K562 (cell line): ENCODE data around the gene SCAP. TPM values are rescaled to one million over a fixed set of nuclear protein-coding genes. Genes with fewer than 3 reads are reported as not detected.

ENCODE experiments used
- ATAC-seq: fragments of 200-7000 bp; cut with Tn5 transposase; 3 replicates; pipeline ENCODE4 v1.9.1; 2020; ENCODE audit warnings: moderate library complexity
- BruUV-seq: library from RNA; stranded (reverse); fragments of 400-500 nt; replicated peaks from 2 replicates; lab custom pipeline; 2021; lab: Mats Ljungman, UMichigan
- CTCF ChIA-PET: fragments of 300-600 bp; formaldehyde crosslinking; extraction: SDS; loops from one replicate; lab custom pipeline; 2021; ENCODE audit warnings: low intra/inter-chr PET ratio; lab: Yijun Ruan, JAX
- POLR2A ChIA-PET: fragments of 300-600, 350-650 bp; sonication (Branson Sonifier 250); formaldehyde crosslinking; extraction: SDS; loops from one replicate; lab custom pipeline; 2021; ENCODE audit warnings: antibody characterized with exemption, inconsistent platforms; lab: Yijun Ruan, JAX
- DNase-seq, 4 experiments: peaks; one replicate each; pipeline versions ENCODE4 v3.0.0 to v3.0.0-alpha.2; 2011 to 2018; ENCODE audit warnings: low spot score in 3 of 4, mixed read lengths in 3 of 4; ENCODE audit errors: extremely low read depth in 1 of 4
- FAIRE-seq: peaks from 2 replicates; lab custom pipeline; 2011; peaks lifted over from hg19 to GRCh38; lab: Jason Lieb, UNC
- H2AFZ ChIP-seq: 2 replicates; pipeline ENCODE4 v1.6.0; 2011; ENCODE audit warnings: low read depth, low read length, control low read depth, inconsistent platforms
- H3K27ac ChIP-seq: fragments of 200-600 bp; 3 replicates; pipeline ENCODE4 v1.8.0; 2011; ENCODE audit warnings: low read depth, mild to moderate bottlenecking, control low read depth, inconsistent platforms, low read length, moderate library complexity, mixed read lengths; ENCODE audit errors: extremely low read depth
- H3K27me3 ChIP-seq, 2 experiments: fragments of 300-600 bp in 1 of 2; 2 replicates in 1 of 2; 3 replicates in 1 of 2; pipeline versions ENCODE4 v1.6.0 to v1.8.0; 2011; ENCODE audit warnings: inconsistent platforms in 2 of 2, low read length in 2 of 2, mild to moderate bottlenecking in 1 of 2, mixed read lengths in 1 of 2, moderate library complexity in 1 of 2; ENCODE audit not compliant: control insufficient read depth in 2 of 2, insufficient read depth in 2 of 2
- H3K36me3 ChIP-seq: fragments of 300-600 bp; 3 replicates; pipeline ENCODE4 v1.8.0; 2011; ENCODE audit warnings: mild to moderate bottlenecking, low read length, inconsistent platforms; ENCODE audit not compliant: control insufficient read depth, insufficient read depth
- H3K4me1 ChIP-seq, 2 experiments: fragments of 200-600 bp in 1 of 2; replicated peaks in 1 of 2; 2 replicates in 1 of 2; 3 replicates in 1 of 2; pipeline versions ENCODE4 v1.5.1 to v1.8.0; 2011; ENCODE audit warnings: inconsistent platforms in 2 of 2, low read length in 2 of 2, mild to moderate bottlenecking in 1 of 2, mixed read lengths in 1 of 2, moderate library complexity in 1 of 2; ENCODE audit not compliant: control insufficient read depth in 2 of 2, insufficient read depth in 2 of 2
- H3K4me2 ChIP-seq: 2 replicates; pipeline ENCODE4 v1.6.1; 2011; ENCODE audit warnings: low read length, control low read depth, inconsistent platforms, mixed read lengths; ENCODE audit not compliant: insufficient read depth
- H3K4me3 ChIP-seq: fragments of 200-600 bp; sonication (generic), shearing (Covaris generic); 2 replicates; pipeline ENCODE4 v1.5.1; 2016; ENCODE audit warnings: control low read depth, inconsistent platforms
- H3K79me2 ChIP-seq: fragments of 200-600 bp; 3 replicates; pipeline ENCODE4 v1.8.0; 2011; ENCODE audit warnings: low read length, inconsistent platforms; ENCODE audit not compliant: control insufficient read depth, insufficient read depth
- H3K9ac ChIP-seq, 2 experiments: 2 replicates each; pipeline versions ENCODE4 v1.6.0 to v1.6.1; 2011; ENCODE audit warnings: low read depth in 2 of 2, low read length in 2 of 2, control low read depth in 1 of 2, inconsistent platforms in 1 of 2, mild to moderate bottlenecking in 1 of 2, mixed read lengths in 1 of 2; ENCODE audit not compliant: insufficient read depth in 1 of 2
- H3K9me1 ChIP-seq: one replicate; pipeline ENCODE4 v1.6.0; 2011; ENCODE audit warnings: inconsistent platforms, mild to moderate bottlenecking, low read length, moderate library complexity; ENCODE audit not compliant: control insufficient read depth, insufficient read depth
- H3K9me3 ChIP-seq: replicated peaks from 2 replicates; pipeline ENCODE4 v1.5.1; 2011; ENCODE audit warnings: low read depth, low read length, inconsistent platforms; ENCODE audit not compliant: control insufficient read depth, insufficient read depth
- H4K20me1 ChIP-seq: replicated peaks from 2 replicates; pipeline ENCODE4 v1.6.1; 2011; ENCODE audit warnings: low read length, inconsistent platforms, mixed read lengths; ENCODE audit not compliant: control insufficient read depth, insufficient read depth
- IFI16 ChIP-seq: fragments of 250-450 bp; sonication (Bioruptor Pico); IDR thresholded peaks from 2 replicates; pipeline ENCODE4 v2.1.2; 2022; ENCODE audit warnings: mild to moderate bottlenecking, inconsistent platforms
- MAFK ChIP-seq: IDR thresholded peaks from 2 replicates; pipeline ENCODE4 v1.6.1; 2011; ENCODE audit warnings: low read length, improper control_type of control experiment
- MAZ ChIP-seq, 2 experiments: fragments of 450-650 bp in 1 of 2; sonication (generic) in 1 of 2; formaldehyde crosslinking; IDR thresholded peaks in 1 of 2; conservative IDR thresholded peaks in 1 of 2; 2 replicates each; pipeline versions ENCODE4 v1.4.0 to v1.5.0; 2020; ENCODE audit warnings: mild to moderate bottlenecking in 1 of 2, missing genetic modification reagents in 1 of 2
- MLLT1 ChIP-seq, 2 experiments: fragments of 450-650 bp; IDR thresholded peaks; 2 replicates each; pipeline ENCODE4 v1.6.1; 2016
- MXI1 ChIP-seq: IDR thresholded peaks from 2 replicates; pipeline ENCODE4 v1.6.1; 2011; ENCODE audit warnings: low read depth, mild to moderate bottlenecking, improper control_type of control experiment, low read length
- STAG1 ChIP-seq: sonication (generic); formaldehyde crosslinking; IDR thresholded peaks from 2 replicates; pipeline ENCODE4 v1.5.0; 2020; ENCODE audit warnings: missing genetic modification reagents, borderline replicate concordance
- ZNF253 ChIP-seq: fragments of 250-450 bp; sonication (Bioruptor Pico); conservative IDR thresholded peaks from 2 replicates; pipeline ENCODE4 v1.6.1; 2021; ENCODE audit warnings: mild to moderate bottlenecking
- ZNF318 ChIP-seq, 2 experiments: fragments of 450-650 bp; IDR thresholded peaks; 2 replicates each; pipeline ENCODE4 v1.6.1; 2016; ENCODE audit warnings: mild to moderate bottlenecking in 2 of 2, borderline replicate concordance in 1 of 2, low read depth in 1 of 2, moderate library complexity in 1 of 2
- WGBS: fragments of 100-300 bp; shearing (Covaris generic); methylation state at CpG from one replicate; pipeline ENCODE4 v1.1.6; 2016; ENCODE audit warnings: low coverage, mixed read lengths; ENCODE audit not compliant: insufficient coverage; ENCODE audit errors: missing lambda C conversion rate; 5-methylcytosine and 5-hydroxymethylcytosine counted together
- in situ Hi-C: fragments of 300-500 bp; cut with MboI; formaldehyde crosslinking; loops from 4 replicates; pipeline ENCODE4 v1.15.0; 2018; ENCODE audit warnings: inconsistent platforms, mixed read lengths
- intact Hi-C: fragments of 100-400 bp; cut with micrococcal nuclease; formaldehyde crosslinking; loops from 2 replicates; pipeline ENCODE4 v1.14.2; 2022
- polyA plus RNA-seq, 8 experiments: library from polyadenylated mRNA; depleted of rRNA in 4 of 8; stranded (reverse) in 5 of 8; unstranded in 3 of 8; fragments of >200 nt; fragmentation: Nextera tagmentation in 2 of 8; fragmentation: Illumina TruSeq in 1 of 8; extraction: Ambion mirVana in 2 of 8; extraction: Trizol in 1 of 8; gene quantifications; 2 replicates each; pipeline versions ENCODE4 v1.2.1 to v1.2.3, GENCODE V29; 2011 to 2014; ENCODE audit warnings: inconsistent platforms in 1 of 8, missing spikeins in 1 of 8
- total RNA-seq, 7 experiments: library from RNA; depleted of rRNA in 6 of 7; stranded (reverse); fragments of >200 nt in 6 of 7; fragmentation: Illumina TruSeq in 2 of 7; extraction: Trizol in 2 of 7; gene quantifications; 2 replicates each; pipeline versions ENCODE4 v1.2.1 to v1.2.3, GENCODE V29; 2011 to 2021; ENCODE audit warnings: low replicate concordance in 1 of 7

SCAP gene
- total and polyA plus RNA-seq, 9 of the 15 experiments (the other 6 are each of a cell fraction or from before 2014, with no cell fraction given), result 2.6 to 104 (median 37.8) TPM

- Histone ChIP-seq H3K4me3 (no peak overlapping the region), H3K9me3 (no peaks in the 10 kb centered on the region), H3K79me2 (peaks cover 10% of the 10 kb centered on the region; the same call in 2 of the 3 replicates), H3K27ac (no peak overlapping the region), H3K9me1 (peaks cover 7% of the 10 kb centered on the region), H3K36me3 (peaks cover 89% of the 10 kb centered on the region; the same call in 2 of the 3 replicates), H3K27me3 (no peaks in the 10 kb centered on the region), H3K9ac (no peak overlapping the region), H3K4me2 (no peak overlapping the region), H2AFZ (no peak overlapping the region), H4K20me1 (peaks cover 9% of the 10 kb centered on the region; the same call in 1 of the 2 replicates), H3K4me1 (peaks cover 28 to 72% of the 10 kb centered on the region in 2 experiments)
- intact Hi-C loops, result no loop called here
- BruUV-seq, result no TSS peak
- DNase-seq (no peak), FAIRE-seq (no peak), ATAC-seq (no peak)
- ChIA-PET POLR2A (interaction anchor here (0.6 to 1.4 kb wide), 9 partner anchors 10 to 487 kb away, joined by 3 to 7 read pairs (median 4); partner anchors contain the start of gene PTPN23), CTCF (no interaction called here)
- 92% methylated on average over 15 of the region's 15 CpGs for WGBS
- in situ Hi-C loops, result no loop called here
- TF ChIP-seq MAFK, result no peak
- TF ChIP-seq MXI1, result no peak
- no peak for TF ChIP-seq ZNF318 (IDR thresholded peaks at IDR 0.05; ENCODE audit: borderline replicate concordance in 1 of 2, low read depth in 1 of 2)
- TF ChIP-seq MAZ (CRISPR knock-in tag; conservative IDR thresholded peaks at IDR 0.05 in 1 of 2, IDR thresholded peaks at IDR 0.05 in 1 of 2), result no peak
- no peak for TF ChIP-seq ZNF253 (CRISPR knock-in tag)
- no peak for TF ChIP-seq IFI16 (CRISPR knock-in tag)
- TF ChIP-seq MLLT1 (IDR thresholded peaks at IDR 0.05), result no peak
- no peak for TF ChIP-seq STAG1
These were observed 66.5 kb downstream of the SCAP start for GRCh38 chr3:47409284-47409683.
